GM18867 (cell line): ENCODE results near the gene MGMT.

Experiments
- ATAC-seq: cut with Tn5 transposase; IDR thresholded peaks from one replicate; pipeline ENCODE4 v1.9.1; 2021; ENCODE audit warnings: mild to moderate bottlenecking, moderate library complexity; ENCODE audit not compliant: unreplicated experiment

Gene MGMT

GRCh38 chr10:129766611-129767550 lies 299.8 kb downstream of the MGMT start:
- no peak for ATAC-seq

GRCh38 chr10:129767751-129768150 lies 300.7 kb downstream of the MGMT start:
- ATAC-seq: no peak

GRCh38 chr10:129768437-129769355 lies 301.7 kb downstream of the MGMT start:
- ATAC-seq: no peak

GRCh38 chr10:129769381-129770116 lies 302.5 kb downstream of the MGMT start:
- no peak for ATAC-seq

- no peak for ATAC-seq
Measured at GRCh38 chr10:129770286-129770685, 303.2 kb downstream of the MGMT start.

GRCh38 chr10:129771024-129771423 lies 304.0 kb downstream of the MGMT start:
- ATAC-seq: no peak

- no peak for ATAC-seq
Measured at GRCh38 chr10:129771576-129771975, 304.5 kb downstream of the MGMT start.

- no peak for ATAC-seq
Measured at GRCh38 chr10:129771991-129772431, 305.0 kb downstream of the MGMT start.

GRCh38 chr10:129772468-129773358 lies 305.7 kb downstream of the MGMT start:
- no peak for ATAC-seq

GRCh38 chr10:129773359-129773990 lies 306.4 kb downstream of the MGMT start:
- no peak for ATAC-seq

- ATAC-seq: no peak
Measured at GRCh38 chr10:129774082-129774735, 307.2 kb downstream of the MGMT start.

- no peak for ATAC-seq
Measured at GRCh38 chr10:129774736-129775401, 307.8 kb downstream of the MGMT start.

GRCh38 chr10:129775681-129776080 lies 308.6 kb downstream of the MGMT start:
- ATAC-seq: no peak

GRCh38 chr10:129777687-129778086 lies 310.6 kb downstream of the MGMT start:
- no peak for ATAC-seq

- no peak for ATAC-seq
Measured at GRCh38 chr10:129778571-129778970, 311.5 kb downstream of the MGMT start.

GRCh38 chr10:129779126-129780111 lies 312.4 kb downstream of the MGMT start:
- no peak for ATAC-seq

- no peak for ATAC-seq
Measured at GRCh38 chr10:129780198-129780597, 313.2 kb downstream of the MGMT start.
